SK-MEL-5 (cell line): ENCODE measurements around the gene CBS. TPM values are rescaled to one million over a fixed set of nuclear protein-coding genes. Genes with fewer than 3 reads are reported as not detected.
"Not testable (repeated sequence)": the region's sequence is repeated elsewhere in the genome, so short reads cannot be mapped to it uniquely, and the experiment has no call there.

Source experiments
- DNase-seq: peaks from one replicate; pipeline ENCODE4 v3.0.0-alpha.2; 2016; ENCODE audit warnings: low read depth, low spot score
- in situ Hi-C: cut with HindIII; loops from 2 replicates; pipeline ENCODE4 v1.10.0; 2016; ENCODE audit warnings: low sequenced_read_pairs, high pct_unique_total_duplicates, low pct_unique_long_range_greater_than_20kb
- polyA plus RNA-seq, 2 experiments: library from polyadenylated mRNA; depleted of rRNA; stranded (reverse); fragments of >200 nt; gene quantifications; 2 replicates each; pipeline ENCODE4 v1.2.3, GENCODE V29; 2015
- total RNA-seq: library from RNA; depleted of rRNA; stranded (reverse); fragments of >200 nt; shearing (Covaris generic); gene quantifications from 2 replicates; pipeline ENCODE4 v1.2.3, GENCODE V29; 2014; rRNA removed

CBS gene
- 28.4 and 30.3 TPM in 2 replicates for total RNA-seq
- 87.3 and 93.0 TPM in 2 replicates for polyA plus RNA-seq (2015; cell fraction: cytosol; rRNA removed)
- 648 and 678 TPM in 2 replicates for polyA plus RNA-seq (2015; cell fraction: nucleus; rRNA removed)

GRCh38 chr21:43075170-43076022, at the start of gene CBS:
Gene CBS, minus strand, starts transcription at chr21:43075835. Its CDS starts 3,642 bp downstream, at chr21:43072193.
- DNase-seq, in situ Hi-C loops: not testable (repeated sequence)

- DNase-seq, in situ Hi-C loops: not testable (repeated sequence)
Observed at GRCh38 chr21:43115956-43116355, 40.3 kb upstream of the CBS start.

- in situ Hi-C loops, result not testable (repeated sequence)
Observed at GRCh38 chr21:43114483-43114882, 38.8 kb upstream of the CBS start.

GRCh38 chr21:43109006-43109405, 33.4 kb upstream of the CBS start:
- in situ Hi-C loops, DNase-seq: not testable (repeated sequence)

More at GRCh38 chr21:43114483-43114882, 38.8 kb upstream of the CBS start:
- not testable (repeated sequence) for DNase-seq

- DNase-seq, in situ Hi-C loops: not testable (repeated sequence)
Observed at GRCh38 chr21:43108177-43108576, 32.5 kb upstream of the CBS start.

GRCh38 chr21:43107794-43108137, 32.1 kb upstream of the CBS start:
- DNase-seq, in situ Hi-C loops: not testable (repeated sequence)

- in situ Hi-C loops, result not testable (repeated sequence)
- peak; percentile 0 for DNase-seq
Observed at GRCh38 chr21:43106965-43107793, 31.5 kb upstream of the CBS start, which contains the start of gene U2AF1. Gene U2AF1, minus strand, starts transcription at chr21:43107570. Its CDS starts 76 bp downstream, at chr21:43107494.

- DNase-seq, in situ Hi-C loops: not testable (repeated sequence)
Observed at GRCh38 chr21:43104642-43105041, 29.0 kb upstream of the CBS start.

- in situ Hi-C loops, result not testable (repeated sequence)
Observed at GRCh38 chr21:43102281-43102680, 26.6 kb upstream of the CBS start.

GRCh38 chr21:43101676-43102075, 26.0 kb upstream of the CBS start:
- DNase-seq, in situ Hi-C loops: not testable (repeated sequence)

More at GRCh38 chr21:43102281-43102680, 26.6 kb upstream of the CBS start:
- not testable (repeated sequence) for DNase-seq

- DNase-seq, in situ Hi-C loops: not testable (repeated sequence)
Observed at GRCh38 chr21:43101000-43101399, 25.4 kb upstream of the CBS start.

- in situ Hi-C loops, DNase-seq: not testable (repeated sequence)
Observed at GRCh38 chr21:43091979-43092614, 16.5 kb upstream of the CBS start.

- DNase-seq, in situ Hi-C loops: not testable (repeated sequence)
Observed at GRCh38 chr21:43090947-43091346, 15.3 kb upstream of the CBS start.

- DNase-seq, in situ Hi-C loops: not testable (repeated sequence)
Observed at GRCh38 chr21:43089463-43089862, 13.8 kb upstream of the CBS start.

GRCh38 chr21:43082587-43083300, 7.1 kb upstream of the CBS start:
- in situ Hi-C loops, DNase-seq: not testable (repeated sequence)

GRCh38 chr21:43076643-43077042, 1.0 kb upstream of the CBS start:
- in situ Hi-C loops, DNase-seq: not testable (repeated sequence)
